GM18498 (cell line): Measurements from ENCODE around the gene DMC1.
A peak's percentile ranks its signal among the peaks of the same experiment; 100 is the strongest.

Source experiments
- ATAC-seq: cut with Tn5 transposase; IDR thresholded peaks from one replicate; pipeline ENCODE4 v1.9.1; 2021; ENCODE audit warnings: mild to moderate bottlenecking, moderate library complexity; ENCODE audit not compliant: unreplicated experiment

Gene DMC1

GRCh38 chr22:38567531-38568285 is 2.3 kb downstream of the DMC1 start:
- no peak for ATAC-seq

GRCh38 chr22:38566726-38567504 is 3.1 kb downstream of the DMC1 start:
- ATAC-seq: no peak

GRCh38 chr22:38565441-38565840 is 4.5 kb downstream of the DMC1 start:
- no peak for ATAC-seq

- no peak for ATAC-seq
Measured at GRCh38 chr22:38564669-38565068, 5.3 kb downstream of the DMC1 start.

GRCh38 chr22:38554281-38554680 is 15.7 kb downstream of the DMC1 start:
- ATAC-seq: no peak

- no peak for ATAC-seq
Measured at GRCh38 chr22:38549101-38549894, 20.7 kb downstream of the DMC1 start.

- no peak for ATAC-seq
Measured at GRCh38 chr22:38540701-38541100, 29.3 kb downstream of the DMC1 start.

GRCh38 chr22:38531251-38531938 is 38.6 kb downstream of the DMC1 start:
- ATAC-seq: no peak

- no peak for ATAC-seq
Measured at GRCh38 chr22:38524429-38524828, 45.6 kb downstream of the DMC1 start.

GRCh38 chr22:38523479-38523878 is 46.5 kb downstream of the DMC1 start:
- ATAC-seq: no peak

- no peak for ATAC-seq
Measured at GRCh38 chr22:38523029-38523428, 47.0 kb downstream of the DMC1 start.

- ATAC-seq: no peak
Measured at GRCh38 chr22:38519453-38520250, 50.3 kb downstream of the DMC1 start.

GRCh38 chr22:38518620-38519019 is 51.4 kb downstream of the DMC1 start:
- ATAC-seq: no peak

- ATAC-seq: no peak
Measured at GRCh38 chr22:38513063-38513462, 56.9 kb downstream of the DMC1 start.

GRCh38 chr22:38510416-38510970 is 59.5 kb downstream of the DMC1 start:
- ATAC-seq: no peak

GRCh38 chr22:38506118-38506962 is 63.6 kb downstream of the DMC1 start, which contains the start of gene DDX17:
Gene DDX17 (minus strand): TSS chr22:38506311.
- ATAC-seq: peak; percentile 81

- peak; percentile 31 for ATAC-seq
Measured at GRCh38 chr22:38505541-38506117, 64.4 kb downstream of the DMC1 start.

GRCh38 chr22:38504731-38505540 is 65.0 kb downstream of the DMC1 start:
- no peak for ATAC-seq
